GM12878 (cell line): ENCODE measurements around the gene PUSL1. TPM values are rescaled to one million over a fixed set of nuclear protein-coding genes. Genes with fewer than 3 reads are reported as not detected.

Experiments used
- ATAC-seq: fragments of 200-7000 bp; cut with Tn5 transposase; 3 replicates; pipeline ENCODE4 v1.9.1; 2020; ENCODE audit warnings: mild to moderate bottlenecking, moderate library complexity
- BruUV-seq: library from RNA; stranded (reverse); fragments of 400-500 nt; replicated peaks from 2 replicates; lab custom pipeline; 2021; lab: Mats Ljungman, UMichigan
- CTCF ChIA-PET: fragments of 300-600 bp; sonication (Branson Sonifier 250); formaldehyde crosslinking; extraction: SDS; loops from one replicate; lab custom pipeline; 2021; ENCODE audit warnings: inconsistent platforms; lab: Yijun Ruan, JAX
- POLR2A ChIA-PET: fragments of 350-600 bp; formaldehyde crosslinking; extraction: SDS; loops from one replicate; lab custom pipeline; 2021; ENCODE audit warnings: inconsistent platforms; lab: Charles Lee
- RAD21 ChIA-PET: fragments of 300-600 bp; sonication (Branson Sonifier 250); formaldehyde crosslinking; loops from one replicate; lab custom pipeline; 2023; ENCODE audit warnings: antibody characterized with exemption; ENCODE audit not compliant: unreplicated experiment; lab: Charles Lee
- SMC1A ChIA-PET: fragments of 300-600 bp; sonication (Branson Sonifier 250); formaldehyde crosslinking; loops from one replicate; lab custom pipeline; 2023; ENCODE audit not compliant: unreplicated experiment, uncharacterized antibody; lab: Charles Lee
- DNase-seq: peaks from one replicate; pipeline ENCODE4 v3.0.0-alpha.2; 2011; ENCODE audit warnings: low read depth, low spot score
- FAIRE-seq: peaks from 3 replicates; lab custom pipeline; 2011; peaks lifted over from hg19 to GRCh38; lab: Jason Lieb, UNC
- H2AFZ ChIP-seq: 2 replicates; pipeline ENCODE4 v1.6.0; 2011; ENCODE audit warnings: low read depth, low read length, control low read depth; ENCODE audit not compliant: control insufficient read depth
- H3K27ac ChIP-seq: 2 replicates; pipeline ENCODE4 v1.5.1; 2011; ENCODE audit warnings: control low read depth; ENCODE audit not compliant: control insufficient read depth, insufficient read depth
- H3K27me3 ChIP-seq, 2 experiments: replicated peaks in 1 of 2; 2 replicates each; pipeline versions ENCODE4 v1.6.0 to v1.6.1; 2011; ENCODE audit warnings: low read length in 1 of 2; ENCODE audit not compliant: control insufficient read depth in 2 of 2, insufficient read depth in 2 of 2
- H3K36me3 ChIP-seq, 2 experiments: 2 replicates each; pipeline ENCODE4 v1.5.1; 2011; ENCODE audit warnings: low read length in 1 of 2; ENCODE audit not compliant: control insufficient read depth in 2 of 2, insufficient read depth in 2 of 2
- H3K4me1 ChIP-seq: 2 replicates; pipeline ENCODE4 v1.6.1; 2011; ENCODE audit warnings: mild to moderate bottlenecking, low read length, moderate library complexity, mixed read lengths; ENCODE audit not compliant: control insufficient read depth, insufficient read depth
- H3K4me2 ChIP-seq: 2 replicates; pipeline ENCODE4 v1.6.0; 2011; ENCODE audit warnings: control low read depth; ENCODE audit not compliant: control insufficient read depth, insufficient read depth
- H3K4me3 ChIP-seq: fragments of 200-600 bp; sonication (generic); 2 replicates; pipeline ENCODE4 v1.5.1; 2016
- H3K79me2 ChIP-seq: 2 replicates; pipeline ENCODE4 v1.6.0; 2011; ENCODE audit warnings: low read length; ENCODE audit not compliant: control insufficient read depth, insufficient read depth
- H3K9ac ChIP-seq: 2 replicates; pipeline ENCODE4 v1.8.0; 2011; ENCODE audit warnings: low read length, control low read depth, mixed read lengths; ENCODE audit not compliant: control insufficient read depth, insufficient read depth
- H3K9me3 ChIP-seq: replicated peaks from 3 replicates; pipeline ENCODE4 v1.5.1; 2011; ENCODE audit warnings: mild to moderate bottlenecking, low read length; ENCODE audit not compliant: control insufficient read depth, insufficient read depth
- H4K20me1 ChIP-seq: 2 replicates; pipeline ENCODE4 v1.6.0; 2011; ENCODE audit not compliant: control insufficient read depth, insufficient read depth
- CHD2 ChIP-seq: IDR thresholded peaks from 2 replicates; pipeline ENCODE4 v1.6.1; 2011; ENCODE audit warnings: low read depth, low read length, improper control_type of control experiment, borderline replicate concordance
- GABPA ChIP-seq: IDR thresholded peaks from 2 replicates; pipeline ENCODE4 v1.6.1; 2014; ENCODE audit warnings: antibody characterized with exemption, low read depth, mild to moderate bottlenecking, inconsistent platforms
- NR2F1 ChIP-seq: fragments of 450-650 bp; conservative IDR thresholded peaks from 2 replicates; pipeline ENCODE4 v1.6.1; 2017; ENCODE audit warnings: mild to moderate bottlenecking
- RELA ChIP-seq: fragments of 450-650 bp; IDR thresholded peaks from 2 replicates; pipeline ENCODE4 v1.8.0; 2014; ENCODE audit warnings: borderline replicate concordance; ENCODE audit not compliant: partially characterized antibody
- STAT3 ChIP-seq: IDR thresholded peaks from 2 replicates; pipeline ENCODE4 v1.6.1; 2011; ENCODE audit warnings: low read depth, low read length, improper control_type of control experiment
- WRNIP1 ChIP-seq: IDR thresholded peaks from 2 replicates; pipeline ENCODE4 v1.6.1; 2011; ENCODE audit warnings: low read depth, low read length, improper control_type of control experiment, borderline replicate concordance
- WGBS: methylation state at CpG from one replicate; pipeline ENCODE4 v1.1.6; 2016; ENCODE audit warnings: low lambda C conversion rate; ENCODE audit not compliant: insufficient replicate concordance, insufficient coverage; ENCODE audit errors: missing lambda C conversion rate; 5-methylcytosine and 5-hydroxymethylcytosine counted together
- in situ Hi-C: fragments of 300-500 bp; cut with MboI; formaldehyde crosslinking; loops from 9 replicates; pipeline ENCODE4 v1.14.3; 2018; ENCODE audit warnings: mixed read lengths
- intact Hi-C: fragments of 100-400 bp; cut with micrococcal nuclease; formaldehyde crosslinking; loops from one replicate; pipeline ENCODE4 v1.14.2; 2022; ENCODE audit not compliant: unreplicated experiment
- polyA plus RNA-seq, 11 experiments: library from polyadenylated mRNA; depleted of rRNA in 4 of 11; unstranded in 6 of 11; stranded (reverse) in 5 of 11; fragments of >200 nt; fragmentation: Nextera tagmentation in 4 of 11; fragmentation: Illumina TruSeq in 1 of 11; extraction: Ambion mirVana in 4 of 11; extraction: Trizol in 1 of 11; gene quantifications; 1 replicate in 1 of 11; 2 replicates in 10 of 11; pipeline versions ENCODE4 v1.2.1 to v1.2.3, GENCODE V29; 2011 to 2016; ENCODE audit warnings: inconsistent platforms in 2 of 11, missing spikeins in 2 of 11, low read depth in 1 of 11
- total RNA-seq, 4 experiments: library from RNA; depleted of rRNA in 3 of 4; stranded (reverse); fragments of >200 nt in 3 of 4; fragmentation: Illumina TruSeq in 1 of 4; extraction: Trizol in 1 of 4; gene quantifications; 2 replicates each; pipeline versions ENCODE4 v1.2.1 to v1.2.3, GENCODE V29; 2013 to 2021

Gene PUSL1
- total and polyA plus RNA-seq, 10 of the 15 experiments (the other 5 are each of a cell fraction or from before 2014, with no cell fraction given) = 0.16 to 28.4 (median 15.1) TPM

DNA sequence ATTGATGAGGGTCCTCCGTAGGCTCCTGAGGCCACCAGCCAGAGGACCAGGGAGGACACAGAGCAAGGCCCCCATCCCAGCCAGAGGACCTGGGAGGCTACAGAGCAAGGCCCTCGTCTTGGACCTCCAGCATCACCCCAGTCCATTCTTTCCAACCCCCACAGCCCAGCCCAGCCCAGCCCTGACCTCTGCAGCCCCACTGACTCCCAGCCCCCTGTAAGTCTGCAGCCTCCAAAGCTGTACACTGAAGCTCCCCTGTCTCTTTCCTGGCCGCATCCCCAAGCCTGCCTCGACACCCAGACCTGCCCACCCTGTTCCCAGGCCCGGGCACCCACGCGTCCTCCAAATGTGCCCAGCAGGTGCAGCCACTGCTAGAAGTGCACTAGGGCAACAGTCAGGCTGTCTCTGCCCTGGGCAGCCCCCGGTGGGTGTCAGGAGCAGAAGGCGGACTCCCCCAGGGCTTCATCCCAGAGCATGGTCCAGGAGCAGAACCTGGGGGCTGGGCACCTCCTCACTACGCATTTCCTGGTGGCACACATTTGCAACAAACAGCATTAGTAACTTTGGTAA, 38.7 kb downstream of the PUSL1 start:
- H3K36me3 ChIP-seq = no peaks in the 10 kb centered on the region
- no peak overlapping the region for H3K4me3 ChIP-seq
- no peak for DNase-seq
- no peak overlapping the region for H3K9ac ChIP-seq
- BruUV-seq = no TSS peak
- no peak for TF ChIP-seq GABPA
- TF ChIP-seq STAT3 = no peak
- TF ChIP-seq RELA = no peak
- TF ChIP-seq NR2F1 = no peak
- no peak for TF ChIP-seq WRNIP1
- TF ChIP-seq CHD2 = no peak
- TF ChIP-seq, all 136 proteins: peak for 0
- Histone ChIP-seq H3K27ac (no peak overlapping the region), H3K9me3 (no peaks in the 10 kb centered on the region), H2AFZ (no peak overlapping the region), H3K4me1 (peaks cover 6% of the 10 kb centered on the region; the same call in 1 of the 2 replicates), H3K27me3 (no peaks in the 10 kb centered on the region), H3K4me2 (peak overlapping the region; percentile 83), H3K79me2 (peaks cover 2% of the 10 kb centered on the region), H4K20me1 (no peaks in the 10 kb centered on the region)
- ChIA-PET SMC1A (no interaction called here), RAD21 (interaction anchor here (0.9 to 1.1 kb wide), 2 partner anchors 10 to 25 kb away, joined by 3 read pairs; no protein-coding TSS in a partner anchor), CTCF (interaction anchor here (1.2 to 2.1 kb wide), 2 partner anchors 25 to 94 kb away, joined by 3 to 12 read pairs; no protein-coding TSS in a partner anchor), POLR2A (no interaction called here)
- WGBS = 92% methylated on average over 10 of the region's 10 CpGs
- ATAC-seq (no peak), FAIRE-seq (no peak)
- intact Hi-C loops (no loop called here), in situ Hi-C loops (no loop called here)
